Measurements from ENCODE around the gene RNASET2. TPM values are rescaled to one million over a fixed set of nuclear protein-coding genes. Genes with fewer than 3 reads are reported as not detected.
A peak's percentile ranks its signal among the peaks of the same experiment; 100 is the strongest.

Gene RNASET2
- total and polyA plus RNA-seq, 2 of the 13 experiments (the other 11 are each of a cell fraction or from before 2014, with no cell fraction given): 44.6 to 597 TPM

GRCh38 chr6:166998256-166999144 is 42.1 kb upstream of the RNASET2 start (continued):
- TF ChIP-seq, protein P1, sequence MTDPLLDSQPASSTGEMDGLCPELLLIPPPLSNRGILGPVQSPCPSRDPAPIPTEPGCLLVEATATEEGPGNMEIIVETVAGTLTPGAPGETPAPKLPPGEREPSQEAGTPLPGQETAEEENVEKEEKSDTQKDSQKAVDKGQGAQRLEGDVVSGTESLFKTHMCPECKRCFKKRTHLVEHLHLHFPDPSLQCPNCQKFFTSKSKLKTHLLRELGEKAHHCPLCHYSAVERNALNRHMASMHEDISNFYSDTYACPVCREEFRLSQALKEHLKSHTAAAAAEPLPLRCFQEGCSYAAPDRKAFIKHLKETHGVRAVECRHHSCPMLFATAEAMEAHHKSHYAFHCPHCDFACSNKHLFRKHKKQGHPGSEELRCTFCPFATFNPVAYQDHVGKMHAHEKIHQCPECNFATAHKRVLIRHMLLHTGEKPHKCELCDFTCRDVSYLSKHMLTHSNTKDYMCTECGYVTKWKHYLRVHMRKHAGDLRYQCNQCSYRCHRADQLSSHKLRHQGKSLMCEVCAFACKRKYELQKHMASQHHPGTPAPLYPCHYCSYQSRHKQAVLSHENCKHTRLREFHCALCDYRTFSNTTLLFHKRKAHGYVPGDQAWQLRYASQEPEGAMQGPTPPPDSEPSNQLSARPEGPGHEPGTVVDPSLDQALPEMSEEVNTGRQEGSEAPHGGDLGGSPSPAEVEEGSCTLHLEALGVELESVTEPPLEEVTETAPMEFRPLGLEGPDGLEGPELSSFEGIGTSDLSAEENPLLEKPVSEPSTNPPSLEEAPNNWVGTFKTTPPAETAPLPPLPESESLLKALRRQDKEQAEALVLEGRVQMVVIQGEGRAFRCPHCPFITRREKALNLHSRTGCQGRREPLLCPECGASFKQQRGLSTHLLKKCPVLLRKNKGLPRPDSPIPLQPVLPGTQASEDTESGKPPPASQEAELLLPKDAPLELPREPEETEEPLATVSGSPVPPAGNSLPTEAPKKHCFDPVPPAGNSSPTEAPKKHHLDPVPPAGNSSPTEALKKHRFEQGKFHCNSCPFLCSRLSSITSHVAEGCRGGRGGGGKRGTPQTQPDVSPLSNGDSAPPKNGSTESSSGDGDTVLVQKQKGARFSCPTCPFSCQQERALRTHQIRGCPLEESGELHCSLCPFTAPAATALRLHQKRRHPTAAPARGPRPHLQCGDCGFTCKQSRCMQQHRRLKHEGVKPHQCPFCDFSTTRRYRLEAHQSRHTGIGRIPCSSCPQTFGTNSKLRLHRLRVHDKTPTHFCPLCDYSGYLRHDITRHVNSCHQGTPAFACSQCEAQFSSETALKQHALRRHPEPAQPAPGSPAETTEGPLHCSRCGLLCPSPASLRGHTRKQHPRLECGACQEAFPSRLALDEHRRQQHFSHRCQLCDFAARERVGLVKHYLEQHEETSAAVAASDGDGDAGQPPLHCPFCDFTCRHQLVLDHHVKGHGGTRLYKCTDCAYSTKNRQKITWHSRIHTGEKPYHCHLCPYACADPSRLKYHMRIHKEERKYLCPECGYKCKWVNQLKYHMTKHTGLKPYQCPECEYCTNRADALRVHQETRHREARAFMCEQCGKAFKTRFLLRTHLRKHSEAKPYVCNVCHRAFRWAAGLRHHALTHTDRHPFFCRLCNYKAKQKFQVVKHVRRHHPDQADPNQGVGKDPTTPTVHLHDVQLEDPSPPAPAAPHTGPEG (CRISPR knock-in tag; IDR thresholded peaks at IDR 0.05): no peak
- TF ChIP-seq, protein P2, sequence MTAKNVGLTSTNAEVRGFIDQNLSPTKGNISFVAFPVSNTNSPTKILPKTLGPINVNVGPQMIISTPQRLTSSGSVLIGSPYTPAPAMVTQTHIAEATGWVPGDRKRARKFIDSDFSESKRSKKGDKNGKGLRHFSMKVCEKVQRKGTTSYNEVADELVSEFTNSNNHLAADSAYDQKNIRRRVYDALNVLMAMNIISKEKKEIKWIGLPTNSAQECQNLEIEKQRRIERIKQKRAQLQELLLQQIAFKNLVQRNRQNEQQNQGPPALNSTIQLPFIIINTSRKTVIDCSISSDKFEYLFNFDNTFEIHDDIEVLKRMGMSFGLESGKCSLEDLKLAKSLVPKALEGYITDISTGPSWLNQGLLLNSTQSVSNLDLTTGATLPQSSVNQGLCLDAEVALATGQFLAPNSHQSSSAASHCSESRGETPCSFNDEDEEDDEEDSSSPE (CRISPR knock-in tag; IDR thresholded peaks at IDR 0.05): peak; percentile 97
- TF ChIP-seq ZNF207 (IDR thresholded peaks at IDR 0.05; ENCODE audit: borderline replicate concordance) (no peak), ZNF557 (CRISPR knock-in tag; IDR thresholded peaks at IDR 0.05) (no peak), ZNF629 (CRISPR knock-in tag; conservative IDR thresholded peaks at IDR 0.05) (no peak), SOX5 (CRISPR knock-in tag; IDR thresholded peaks at IDR 0.05; ENCODE audit: borderline replicate concordance) (no peak), ZNF883 (CRISPR knock-in tag; IDR thresholded peaks at IDR 0.05; ENCODE audit: not compliant biosample characterization) (peak; percentile 14), ZNF652 (CRISPR knock-in tag; IDR thresholded peaks at IDR 0.05; ENCODE audit: borderline replicate concordance, low read depth) (no peak), MAF1 (CRISPR knock-in tag; IDR thresholded peaks at IDR 0.05; ENCODE audit: borderline replicate concordance) (peak; percentile 96), ZNF17 (CRISPR knock-in tag; IDR thresholded peaks at IDR 0.05) (no peak), RAD21 (CRISPR knock-in tag; IDR thresholded peaks at IDR 0.05) (no peak), TFE3 (CRISPR knock-in tag; IDR thresholded peaks at IDR 0.05) (no peak), ZNF563 (CRISPR knock-in tag; IDR thresholded peaks at IDR 0.05) (peak; percentile 11), MED1 (CRISPR knock-in tag; IDR thresholded peaks at IDR 0.05) (no peak), ATM (IDR thresholded peaks at IDR 0.05; ENCODE audit: borderline replicate concordance) (no peak), ZNF770 (CRISPR knock-in tag; IDR thresholded peaks at IDR 0.05) (no peak), ZNF282 (IDR thresholded peaks at IDR 0.05; ENCODE audit: partially characterized antibody) (no peak), TBX2 (CRISPR knock-in tag; IDR thresholded peaks at IDR 0.05; ENCODE audit: borderline replicate concordance) (no peak)

Measured in HepG2 (cell line).